Measurements from ENCODE around the gene AP2B1.

GRCh38 chr17:35666967-35667532 lies 79.9 kb downstream of the AP2B1 start:
- TF ChIP-seq, protein P1, sequence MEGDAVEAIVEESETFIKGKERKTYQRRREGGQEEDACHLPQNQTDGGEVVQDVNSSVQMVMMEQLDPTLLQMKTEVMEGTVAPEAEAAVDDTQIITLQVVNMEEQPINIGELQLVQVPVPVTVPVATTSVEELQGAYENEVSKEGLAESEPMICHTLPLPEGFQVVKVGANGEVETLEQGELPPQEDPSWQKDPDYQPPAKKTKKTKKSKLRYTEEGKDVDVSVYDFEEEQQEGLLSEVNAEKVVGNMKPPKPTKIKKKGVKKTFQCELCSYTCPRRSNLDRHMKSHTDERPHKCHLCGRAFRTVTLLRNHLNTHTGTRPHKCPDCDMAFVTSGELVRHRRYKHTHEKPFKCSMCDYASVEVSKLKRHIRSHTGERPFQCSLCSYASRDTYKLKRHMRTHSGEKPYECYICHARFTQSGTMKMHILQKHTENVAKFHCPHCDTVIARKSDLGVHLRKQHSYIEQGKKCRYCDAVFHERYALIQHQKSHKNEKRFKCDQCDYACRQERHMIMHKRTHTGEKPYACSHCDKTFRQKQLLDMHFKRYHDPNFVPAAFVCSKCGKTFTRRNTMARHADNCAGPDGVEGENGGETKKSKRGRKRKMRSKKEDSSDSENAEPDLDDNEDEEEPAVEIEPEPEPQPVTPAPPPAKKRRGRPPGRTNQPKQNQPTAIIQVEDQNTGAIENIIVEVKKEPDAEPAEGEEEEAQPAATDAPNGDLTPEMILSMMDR (IDR thresholded peaks at IDR 0.05): no peak
- no peak for TF ChIP-seq POLR2AphosphoS5 (IDR thresholded peaks at IDR 0.05)

All from sigmoid colon (tissue), 4 donors.